Activated CD4-positive, CD25-positive, alpha-beta regulatory T cell treated with anti-CD3 and anti-CD28 coated beads, Interleukin-2, amount 50 U/mL, for 72 hours (primary cell): ENCODE measurements around the gene SPINK13.
"Not testable (repeated sequence)": the region's sequence is repeated elsewhere in the genome, so short reads cannot be mapped to it uniquely, and the experiment has no call there.

ENCODE experiments used
- DNase-seq: peaks from one replicate; pipeline ENCODE4 v3.0.0; 2021

Gene SPINK13

DNA sequence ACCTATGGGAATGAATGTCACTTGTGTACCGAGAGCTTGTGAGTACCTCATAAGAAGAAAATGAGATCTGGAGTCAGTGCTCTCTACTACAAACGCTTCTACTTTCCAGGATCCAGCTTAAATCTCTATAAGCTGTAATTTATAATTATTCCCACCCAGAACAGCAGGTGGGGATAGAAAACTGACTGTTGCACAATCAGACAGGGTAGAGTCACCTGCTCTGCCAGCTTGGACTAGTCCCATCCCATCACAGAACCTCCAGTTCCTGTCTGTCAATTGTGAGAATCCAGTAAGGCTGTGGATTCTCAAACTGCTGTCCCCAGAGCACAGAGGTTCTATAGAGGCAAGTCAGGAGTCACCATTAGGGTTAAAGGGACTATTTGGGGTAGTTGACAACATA is 45.6 kb downstream of the SPINK13 start:
- DNase-seq, result no peak

- no peak for DNase-seq
Measured at GRCh38 chr5:148314731-148315130, 46.1 kb downstream of the SPINK13 start.

DNA sequence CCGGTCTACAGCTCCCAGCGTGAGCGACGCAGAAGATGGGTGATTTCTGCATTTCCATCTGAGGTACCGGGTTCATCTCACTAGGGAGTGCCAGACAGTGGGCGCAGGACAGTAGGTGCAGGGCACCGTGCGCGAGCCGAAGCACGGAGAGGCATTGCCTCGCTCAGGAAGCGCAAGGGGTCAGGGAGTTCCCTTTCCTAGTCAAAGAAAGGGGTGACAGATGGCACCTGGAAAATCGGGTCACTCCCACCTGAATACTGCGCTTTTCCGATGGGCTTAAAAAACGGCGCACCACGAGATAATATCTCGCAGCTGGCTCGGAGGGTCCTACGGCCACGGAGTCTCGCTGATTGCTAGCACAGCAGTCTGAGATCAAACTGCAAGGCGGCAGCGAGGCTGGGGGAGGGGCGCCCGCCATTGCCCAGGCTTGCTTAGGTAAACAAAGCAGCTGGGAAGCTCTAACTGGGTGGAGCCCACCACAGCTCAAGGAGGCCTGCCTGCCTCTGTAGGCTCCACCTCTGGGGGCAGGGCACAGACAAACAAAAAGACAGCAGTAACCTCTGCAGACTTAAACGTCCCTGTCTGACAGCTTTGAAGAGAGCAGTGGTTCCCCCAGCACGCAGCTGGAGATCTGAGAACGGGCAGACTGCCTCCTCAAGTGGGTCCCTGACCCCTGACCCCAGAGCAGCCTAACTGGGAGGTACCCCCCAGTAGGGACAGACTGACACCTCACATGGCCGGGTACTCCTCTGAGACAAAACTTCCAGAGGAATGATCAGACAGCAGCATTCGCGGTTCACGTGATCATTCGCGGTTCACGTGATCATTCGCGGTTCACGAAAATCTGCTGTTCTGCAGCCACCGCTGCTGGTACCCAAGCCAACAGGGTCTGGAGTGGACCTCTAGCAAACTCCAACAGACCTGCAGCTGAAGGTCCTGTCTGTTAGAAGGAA is 51.7 kb downstream of the SPINK13 start:
- not testable (repeated sequence) for DNase-seq

DNA sequence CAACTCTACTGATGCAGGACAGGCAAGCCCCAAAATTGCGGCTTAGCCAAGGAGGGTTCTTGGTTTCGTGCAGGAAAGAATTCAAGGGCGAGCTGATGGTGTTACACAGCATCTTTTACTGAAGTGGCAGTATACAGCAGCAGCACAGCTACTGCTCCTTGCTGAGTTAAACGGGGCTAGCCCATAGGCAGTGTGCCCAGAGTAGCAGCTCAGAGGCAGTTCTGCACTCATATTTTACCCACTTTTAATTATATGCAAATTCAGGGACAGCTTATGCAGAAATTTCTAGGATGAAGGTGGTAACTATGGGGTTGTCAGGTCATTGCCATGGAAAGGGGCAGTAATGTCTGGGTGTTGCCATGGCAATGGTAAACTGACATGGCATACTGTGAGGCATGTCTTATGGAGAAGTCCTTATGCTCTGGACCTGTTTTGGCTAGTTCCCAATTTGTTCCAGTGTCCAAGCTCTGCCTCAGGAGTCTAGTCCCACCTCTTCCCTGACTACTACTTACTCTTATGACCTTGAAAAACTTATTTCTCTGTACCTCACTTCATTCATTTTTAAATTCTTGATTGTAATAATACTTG is 64.8 kb downstream of the SPINK13 start:
- DNase-seq, result no peak

DNA sequence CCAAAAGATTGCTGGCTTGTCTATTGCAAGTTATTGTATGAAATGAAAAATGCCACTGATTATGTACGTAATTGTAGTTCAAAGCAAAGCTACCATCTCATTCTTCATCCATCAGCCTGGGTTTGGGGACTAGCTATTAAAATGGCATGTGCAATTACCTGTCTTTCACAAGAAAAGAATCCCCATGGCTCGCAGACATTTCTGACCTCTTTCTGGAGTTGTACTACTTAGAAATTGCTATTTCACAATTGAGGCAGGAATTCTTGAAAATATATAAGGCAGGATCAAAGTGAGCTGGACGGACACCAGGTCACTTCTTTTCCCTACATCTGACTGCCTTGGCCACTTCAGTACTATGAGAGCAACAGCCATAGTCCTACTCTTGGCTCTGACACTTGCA is 66.7 kb downstream of the SPINK13 start, which contains the start of gene SPINK9:
Gene SPINK9 (plus strand): TSS at position 301 of the 400 bp plus-strand sequence. CDS start 55 bp downstream, at position 356.
- no peak for DNase-seq
